Fibroblast of lung (primary cell): ENCODE data around the gene GARNL3. TPM values are rescaled to one million over a fixed set of nuclear protein-coding genes. Genes with fewer than 3 reads are reported as not detected.

ENCODE experiments used
- DNase-seq, 2 donors: peaks; one replicate each; pipeline versions ENCODE4 v3.0.0 to v3.0.0-alpha.2; 2010; ENCODE audit warnings: low read depth in 2 of 2
- H2AFZ ChIP-seq: 2 replicates; pipeline ENCODE4 v1.5.1; 2012; ENCODE audit warnings: low read length, control low read depth, inconsistent platforms
- H3K27ac ChIP-seq: 2 replicates; pipeline ENCODE4 v1.5.1; 2011; ENCODE audit warnings: low read length, control low read depth; ENCODE audit not compliant: insufficient read depth
- H3K27me3 ChIP-seq: 2 replicates; pipeline ENCODE4 v1.5.1; 2011; ENCODE audit warnings: mild to moderate bottlenecking, low read length; ENCODE audit not compliant: control insufficient read depth, insufficient read depth
- H3K36me3 ChIP-seq: 2 replicates; pipeline ENCODE4 v1.5.1; 2011; ENCODE audit warnings: low read length; ENCODE audit not compliant: control insufficient read depth, insufficient read depth
- H3K4me1 ChIP-seq: 2 replicates; pipeline ENCODE4 v1.5.1; 2011; ENCODE audit warnings: low read length; ENCODE audit not compliant: control insufficient read depth, insufficient read depth; ENCODE audit errors: extremely low read depth
- H3K4me2 ChIP-seq: 2 replicates; pipeline ENCODE4 v1.5.1; 2011; ENCODE audit warnings: low read length, control low read depth; ENCODE audit not compliant: insufficient read depth; ENCODE audit errors: extremely low read depth
- H3K4me3 ChIP-seq, 4 experiments: fragments of 200-600 bp in 1 of 4; sonication (generic) in 1 of 4; replicated peaks in 1 of 4; 2 replicates each; pipeline ENCODE4 v1.5.1; 2011 to 2016; ENCODE audit warnings: low read length in 4 of 4, low read depth in 3 of 4, mild to moderate bottlenecking in 3 of 4, control low read depth in 2 of 4, inconsistent platforms in 1 of 4, mixed read lengths in 1 of 4; ENCODE audit not compliant: insufficient read depth in 1 of 4; ENCODE audit errors: control extremely low read depth in 1 of 4
- H3K79me2 ChIP-seq: 2 replicates; pipeline ENCODE4 v1.5.1; 2012; ENCODE audit warnings: mild to moderate bottlenecking, low read length, inconsistent platforms; ENCODE audit not compliant: control insufficient read depth, insufficient read depth
- H3K9ac ChIP-seq: 2 replicates; pipeline ENCODE4 v1.5.1; 2011; ENCODE audit warnings: mild to moderate bottlenecking, low read length, control low read depth; ENCODE audit not compliant: insufficient read depth
- H3K9me3 ChIP-seq: 2 replicates; pipeline ENCODE4 v1.5.1; 2012; ENCODE audit warnings: low read depth, low read length; ENCODE audit not compliant: control insufficient read depth, insufficient read depth
- H4K20me1 ChIP-seq: 2 replicates; pipeline ENCODE4 v1.5.1; 2011; ENCODE audit warnings: low read length; ENCODE audit not compliant: control insufficient read depth, insufficient read depth; ENCODE audit errors: extremely low read depth
- CTCF ChIP-seq, 2 donors: IDR thresholded peaks in 1 of 2; conservative IDR thresholded peaks in 1 of 2; 1 replicate in 1 of 2; 2 replicates in 1 of 2; pipeline ENCODE4 v1.5.1; 2011 to 2012; ENCODE audit warnings: low read length in 2 of 2, control low read depth in 1 of 2, inconsistent platforms in 1 of 2, low read depth in 1 of 2, mild to moderate bottlenecking in 1 of 2
- EZH2 ChIP-seq: IDR thresholded peaks from 2 replicates; pipeline ENCODE4 v1.5.1; 2012; ENCODE audit warnings: low read length, control low read depth, mild to moderate bottlenecking; ENCODE audit errors: missing control alignments
- polyA plus RNA-seq, 2 donors: library from polyadenylated mRNA; depleted of rRNA in 1 of 2; stranded (reverse) in 1 of 2; unstranded in 1 of 2; fragments of >200 nt; gene quantifications; 2 replicates each; pipeline ENCODE4 v1.2.1, GENCODE V29; 2011 to 2012; ENCODE audit warnings: missing spikeins in 1 of 2
- total RNA-seq: library from RNA; depleted of rRNA; stranded (reverse); fragments of >200 nt; gene quantifications from 2 replicates; pipeline ENCODE4 v1.2.1, GENCODE V29; 2014

GARNL3 gene
- total and polyA plus RNA-seq, 2 donors (not counting 1 experiment from before 2014, with no cell fraction given), result 1.5 to 6.4 TPM

- Histone ChIP-seq H3K27ac (no peak overlapping the region), H3K27me3 (no peaks in the 10 kb centered on the region), H3K9me3 (no peaks in the 10 kb centered on the region), H3K4me2 (no peak overlapping the region), H3K4me3 (no peak overlapping the region), H3K4me1 (no peaks in the 10 kb centered on the region), H4K20me1 (no peaks in the 10 kb centered on the region), H3K36me3 (peaks cover 2% of the 10 kb centered on the region), H2AFZ (no peak overlapping the region), H3K9ac (no peak overlapping the region), H3K79me2 (no peaks in the 10 kb centered on the region)
- no peak for DNase-seq
- TF ChIP-seq EZH2, result no peak
- no peak for TF ChIP-seq CTCF (conservative IDR thresholded peaks at IDR 0.05 in 1 of 2, IDR thresholded peaks at IDR 0.05 in 1 of 2; ENCODE audit: low read depth in 1 of 2, low read length in 2 of 2)
These were observed 141.0 kb downstream of the GARNL3 start for GRCh38 chr9:127405344-127406125.

- Histone ChIP-seq H3K4me3 (no peak overlapping the region), H3K27ac (no peak overlapping the region), H3K4me1 (no peaks in the 10 kb centered on the region), H4K20me1 (no peaks in the 10 kb centered on the region), H3K36me3 (peaks cover 2% of the 10 kb centered on the region), H2AFZ (no peak overlapping the region), H3K4me2 (no peak overlapping the region), H3K9ac (no peak overlapping the region), H3K9me3 (no peaks in the 10 kb centered on the region), H3K79me2 (no peaks in the 10 kb centered on the region), H3K27me3 (no peaks in the 10 kb centered on the region)
- no peak for DNase-seq
- no peak for TF ChIP-seq EZH2
- no peak for TF ChIP-seq CTCF (conservative IDR thresholded peaks at IDR 0.05 in 1 of 2, IDR thresholded peaks at IDR 0.05 in 1 of 2; ENCODE audit: low read depth in 1 of 2, low read length in 2 of 2)
These were observed 142.4 kb downstream of the GARNL3 start for GRCh38 chr9:127406799-127407491.

- Histone ChIP-seq H3K36me3 (peaks cover 2% of the 10 kb centered on the region), H3K27ac (no peak overlapping the region), H3K4me2 (no peak overlapping the region), H3K4me3 (no peak overlapping the region), H4K20me1 (no peaks in the 10 kb centered on the region), H2AFZ (no peak overlapping the region), H3K4me1 (no peaks in the 10 kb centered on the region), H3K9ac (no peak overlapping the region), H3K9me3 (no peaks in the 10 kb centered on the region), H3K27me3 (no peaks in the 10 kb centered on the region), H3K79me2 (no peaks in the 10 kb centered on the region)
- TF ChIP-seq CTCF (conservative IDR thresholded peaks at IDR 0.05 in 1 of 2, IDR thresholded peaks at IDR 0.05 in 1 of 2; ENCODE audit: low read depth in 1 of 2, low read length in 2 of 2), result no peak
- TF ChIP-seq EZH2, result no peak
- DNase-seq, result no peak
These were observed 142.9 kb downstream of the GARNL3 start for GRCh38 chr9:127407492-127407843.
